HEK293T (cell line): ENCODE measurements around the gene CACNA1C.

Source experiments
- ARNT ChIP-seq: fragments of 450-650 bp; IDR thresholded peaks from 2 replicates; pipeline ENCODE4 v1.6.1; 2017; ENCODE audit warnings: mild to moderate bottlenecking
- NFRKB ChIP-seq: fragments of 450-650 bp; IDR thresholded peaks from 2 replicates; pipeline ENCODE4 v1.6.1; 2016; ENCODE audit warnings: mild to moderate bottlenecking, moderate library complexity
- SP1 ChIP-seq: fragments of 450-650 bp; IDR thresholded peaks from 2 replicates; pipeline ENCODE4 v1.6.1; 2017
- SUZ12 ChIP-seq: fragments of 450-650 bp; IDR thresholded peaks from 2 replicates; pipeline ENCODE4 v1.6.1; 2016; ENCODE audit warnings: mild to moderate bottlenecking

DNA sequence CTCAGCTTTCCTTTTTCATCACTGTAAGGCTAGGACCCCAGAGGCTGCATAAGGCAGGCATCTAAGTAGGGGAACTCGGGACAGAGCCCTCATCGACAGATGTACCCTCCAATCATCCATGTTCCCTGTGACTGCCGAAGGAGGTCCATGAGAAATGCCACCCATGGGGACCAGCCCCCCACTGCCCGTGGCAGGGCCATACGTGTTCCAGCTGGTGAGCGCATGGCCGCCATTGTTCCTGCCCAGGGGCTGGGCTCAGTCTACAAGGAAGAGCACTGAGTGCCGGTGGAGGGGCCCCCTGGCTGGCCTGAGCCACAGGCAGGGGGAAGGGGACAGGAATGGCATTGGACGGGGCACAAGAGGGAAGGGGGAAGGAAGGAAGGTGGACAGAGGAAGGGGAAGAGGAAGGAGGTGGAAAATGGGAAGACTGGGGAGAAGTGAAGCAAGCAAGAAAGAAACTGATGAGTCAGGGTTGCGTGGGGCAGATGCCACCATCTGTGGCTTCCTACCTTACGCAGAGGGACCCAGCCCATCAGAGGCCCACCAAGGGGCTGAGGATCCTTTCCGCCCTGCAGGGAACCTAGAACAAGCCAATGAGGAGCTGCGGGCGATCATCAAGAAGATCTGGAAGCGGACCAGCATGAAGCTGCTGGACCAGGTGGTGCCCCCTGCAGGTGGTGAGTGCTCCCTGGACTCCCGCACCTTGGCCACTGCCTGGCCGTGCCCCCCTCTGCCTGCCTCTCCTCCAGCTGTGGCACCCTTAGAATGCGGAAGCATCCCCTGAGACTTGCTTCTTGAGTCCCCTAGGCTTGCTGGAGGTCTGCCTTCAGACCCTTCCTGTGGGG is 621.4 kb downstream of the CACNA1C start:
- TF ChIP-seq SUZ12 = no peak
- no peak for TF ChIP-seq NFRKB
- TF ChIP-seq ARNT = no peak
- TF ChIP-seq SP1 = no peak
